GM12875 (cell line): ENCODE data around the gene SLC9A3.

ENCODE experiments used
- H3K4me3 ChIP-seq: one replicate; pipeline ENCODE4 v1.5.1; 2011; ENCODE audit warnings: low read depth, low read length, control low read depth
- TF ChIP-seq, protein P1 (sequence below): IDR thresholded peaks from 2 replicates; pipeline ENCODE4 v1.5.1; 2011; ENCODE audit warnings: low read depth, mild to moderate bottlenecking, control low read depth, inconsistent platforms, low read length, moderate library complexity, borderline replicate concordance; ENCODE audit not compliant: insufficient read depth

Gene SLC9A3

DNA sequence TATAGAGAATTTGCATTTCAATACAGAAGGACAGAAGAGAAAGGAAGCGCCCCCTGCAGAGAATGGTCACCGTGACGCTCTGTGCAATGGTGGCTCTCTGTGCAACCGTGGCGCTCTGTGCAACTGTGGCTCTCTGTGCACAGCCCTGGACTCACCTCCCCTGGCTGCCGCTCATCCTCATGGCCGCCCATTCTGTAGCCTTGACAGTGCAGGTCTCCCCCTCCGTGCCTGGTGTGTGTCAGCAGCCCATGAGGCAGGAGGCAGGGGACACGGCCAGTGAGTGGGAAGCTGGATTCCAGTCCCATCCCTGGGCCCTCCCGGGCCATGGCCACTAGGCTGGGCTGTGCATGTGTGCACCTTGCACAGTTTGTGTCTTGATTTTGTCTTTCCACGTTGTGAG, 69.3 kb downstream of the SLC9A3 start:
- H3K4me3 ChIP-seq = no peak overlapping the region
- TF ChIP-seq, protein P1, sequence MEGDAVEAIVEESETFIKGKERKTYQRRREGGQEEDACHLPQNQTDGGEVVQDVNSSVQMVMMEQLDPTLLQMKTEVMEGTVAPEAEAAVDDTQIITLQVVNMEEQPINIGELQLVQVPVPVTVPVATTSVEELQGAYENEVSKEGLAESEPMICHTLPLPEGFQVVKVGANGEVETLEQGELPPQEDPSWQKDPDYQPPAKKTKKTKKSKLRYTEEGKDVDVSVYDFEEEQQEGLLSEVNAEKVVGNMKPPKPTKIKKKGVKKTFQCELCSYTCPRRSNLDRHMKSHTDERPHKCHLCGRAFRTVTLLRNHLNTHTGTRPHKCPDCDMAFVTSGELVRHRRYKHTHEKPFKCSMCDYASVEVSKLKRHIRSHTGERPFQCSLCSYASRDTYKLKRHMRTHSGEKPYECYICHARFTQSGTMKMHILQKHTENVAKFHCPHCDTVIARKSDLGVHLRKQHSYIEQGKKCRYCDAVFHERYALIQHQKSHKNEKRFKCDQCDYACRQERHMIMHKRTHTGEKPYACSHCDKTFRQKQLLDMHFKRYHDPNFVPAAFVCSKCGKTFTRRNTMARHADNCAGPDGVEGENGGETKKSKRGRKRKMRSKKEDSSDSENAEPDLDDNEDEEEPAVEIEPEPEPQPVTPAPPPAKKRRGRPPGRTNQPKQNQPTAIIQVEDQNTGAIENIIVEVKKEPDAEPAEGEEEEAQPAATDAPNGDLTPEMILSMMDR = no peak

DNA sequence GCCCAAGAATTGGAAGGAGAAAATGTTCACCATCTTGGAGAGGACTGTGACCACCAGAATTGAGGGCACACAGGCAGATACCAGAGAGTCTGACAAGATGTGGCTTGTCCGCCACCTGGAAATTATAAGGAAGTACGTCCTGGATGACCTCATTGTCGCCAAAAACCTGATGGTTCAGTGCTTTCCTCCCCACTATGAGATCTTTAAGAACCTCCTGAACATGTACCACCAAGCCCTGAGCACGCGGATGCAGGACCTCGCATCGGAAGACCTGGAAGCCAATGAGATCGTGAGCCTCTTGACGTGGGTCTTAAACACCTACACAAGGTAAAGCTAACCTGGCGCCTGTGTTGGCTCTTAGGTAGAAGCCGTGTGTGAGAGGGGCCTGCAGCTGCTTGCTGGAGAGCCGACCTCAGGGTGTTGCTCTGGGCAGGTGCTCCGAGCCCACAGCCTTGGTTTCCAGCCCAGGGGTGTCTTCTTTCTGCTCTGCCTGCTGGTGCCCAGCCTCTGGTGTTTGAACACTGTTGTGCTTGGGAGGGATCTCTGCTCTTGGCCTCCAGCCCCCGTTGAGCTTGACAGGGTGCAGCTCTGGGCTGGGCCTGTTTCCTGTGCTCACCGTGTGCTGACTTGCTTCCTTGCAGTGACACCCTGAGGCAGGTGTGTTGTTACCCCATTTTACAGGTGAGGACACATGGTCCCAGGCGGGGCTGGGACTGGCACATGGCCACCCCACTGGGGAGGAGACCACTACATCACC, 70.3 kb downstream of the SLC9A3 start:
- no peak overlapping the region for H3K4me3 ChIP-seq
- TF ChIP-seq, protein P1 = no peak

DNA sequence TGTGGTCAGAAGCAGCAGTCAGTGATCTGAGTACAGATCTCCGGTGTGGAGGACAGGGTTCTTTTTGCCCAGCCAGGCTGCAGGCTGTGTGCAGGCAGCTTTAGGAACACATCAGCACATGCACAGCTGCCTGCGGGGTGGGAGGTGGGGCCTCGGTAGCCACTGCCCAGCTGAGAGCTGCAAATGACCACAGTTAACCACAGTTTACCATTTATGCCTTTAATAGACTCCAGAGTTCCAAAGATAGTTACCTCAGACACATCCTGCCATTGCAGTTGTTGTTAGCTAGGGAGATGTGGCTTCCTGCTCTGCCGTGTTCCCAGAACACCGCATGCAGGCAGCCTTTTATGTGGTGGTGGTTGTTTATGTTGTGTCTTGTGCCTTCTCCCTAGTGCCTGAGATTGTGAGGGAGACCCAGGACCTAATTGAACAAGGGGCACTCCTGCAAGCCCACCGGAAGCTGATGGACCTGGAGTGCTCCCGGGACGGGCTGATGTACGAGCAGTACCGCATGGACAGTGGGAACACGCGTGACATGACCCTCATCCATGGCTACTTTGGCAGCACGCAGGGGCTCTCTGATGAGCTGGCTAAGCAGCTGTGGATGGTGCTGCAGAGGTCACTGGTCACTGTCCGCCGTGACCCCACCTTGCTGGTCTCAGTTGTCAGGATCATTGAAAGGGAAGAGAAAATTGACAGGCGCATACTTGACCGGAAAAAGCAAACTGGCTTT, 71.1 kb downstream of the SLC9A3 start:
- H3K4me3 ChIP-seq = no peak overlapping the region
- TF ChIP-seq, protein P1 = no peak

DNA sequence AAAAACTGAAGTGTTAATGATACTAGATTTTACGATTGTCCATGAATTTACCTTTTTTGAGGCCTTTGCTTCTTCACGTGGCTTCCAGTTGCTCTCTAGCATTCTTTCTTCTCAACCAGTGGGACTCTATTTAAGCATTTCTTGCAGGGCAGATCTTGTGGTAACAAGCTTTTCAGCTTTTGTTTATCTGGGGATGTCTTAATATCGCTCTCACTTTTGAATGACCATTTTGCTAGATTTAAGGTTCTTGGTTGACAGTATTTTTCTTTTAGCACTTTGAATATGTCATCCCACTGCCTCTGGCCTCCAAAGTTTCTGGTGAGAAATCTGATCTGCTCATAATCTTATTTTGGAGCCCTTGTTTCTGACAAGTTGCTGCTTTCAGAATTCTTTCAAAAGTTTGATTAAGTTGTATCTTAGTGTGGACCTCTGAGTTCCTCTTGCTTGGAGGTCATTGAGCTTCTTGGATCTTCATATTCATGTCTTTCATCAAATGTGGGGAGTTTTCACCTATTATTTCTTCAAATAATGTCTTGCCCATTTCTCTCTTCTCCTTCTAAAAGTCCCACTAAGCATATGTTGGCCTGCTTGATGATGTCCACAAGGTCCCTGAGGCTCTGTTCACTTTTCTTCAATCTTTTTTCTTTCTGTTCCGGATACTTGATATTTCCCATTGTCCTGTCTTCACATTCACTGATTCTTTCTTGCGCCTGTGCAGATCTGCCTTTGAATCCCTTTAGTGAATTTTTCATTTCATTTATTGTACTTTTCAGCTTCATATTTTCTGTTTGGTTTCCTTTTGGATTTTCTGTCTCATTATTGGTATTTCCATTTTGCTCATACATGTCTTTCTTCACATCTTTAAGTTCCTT, 72.4 kb downstream of the SLC9A3 start:
- no peak overlapping the region for H3K4me3 ChIP-seq
- TF ChIP-seq, protein P1 = no peak

DNA sequence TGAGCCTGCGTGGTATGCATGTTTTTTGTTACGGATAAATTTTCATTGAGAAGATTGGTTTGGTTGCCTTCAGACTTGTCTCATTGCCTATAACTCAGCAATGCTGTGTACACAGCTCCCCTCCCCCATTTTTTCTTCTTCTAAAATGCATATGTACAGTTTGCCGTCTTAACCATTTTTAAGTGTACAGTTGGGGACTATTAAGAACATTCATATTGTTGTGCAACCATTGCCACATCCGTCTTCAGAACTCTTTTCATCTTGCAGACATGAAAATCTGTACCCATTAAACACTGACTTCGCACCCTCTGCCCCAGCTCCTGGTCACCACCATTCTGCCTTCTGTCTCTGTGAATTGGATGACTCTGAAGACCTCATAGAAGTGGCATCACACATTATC, 75.1 kb downstream of the SLC9A3 start:
- TF ChIP-seq, protein P1 = no peak
- H3K4me3 ChIP-seq = no peak overlapping the region

DNA sequence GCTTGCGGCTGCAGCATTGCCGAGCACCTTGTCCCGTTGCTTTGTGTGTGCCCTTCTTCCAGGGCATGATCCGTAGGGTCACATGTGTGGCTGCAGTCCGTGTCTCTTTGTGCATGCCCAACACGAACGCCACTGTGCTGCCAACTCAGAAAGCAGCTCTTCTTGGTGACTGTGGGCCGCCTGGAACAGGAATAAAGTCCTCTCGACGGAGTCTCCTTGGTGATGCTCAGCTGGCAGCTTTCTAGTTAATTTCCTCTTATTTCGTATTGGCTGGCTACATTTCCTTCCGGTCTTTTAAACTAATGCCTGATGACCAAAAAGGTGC, 75.5 kb downstream of the SLC9A3 start:
- no peak overlapping the region for H3K4me3 ChIP-seq
- TF ChIP-seq, protein P1 = no peak
